ENCODE results near the gene AP3B1. TPM values are rescaled to one million over a fixed set of nuclear protein-coding genes. Genes with fewer than 3 reads are reported as not detected.

AP3B1 gene
- total RNA-seq, 4 donors from 2014 or later: 52.6 to 74.3 (median 58.9) TPM

DNA sequence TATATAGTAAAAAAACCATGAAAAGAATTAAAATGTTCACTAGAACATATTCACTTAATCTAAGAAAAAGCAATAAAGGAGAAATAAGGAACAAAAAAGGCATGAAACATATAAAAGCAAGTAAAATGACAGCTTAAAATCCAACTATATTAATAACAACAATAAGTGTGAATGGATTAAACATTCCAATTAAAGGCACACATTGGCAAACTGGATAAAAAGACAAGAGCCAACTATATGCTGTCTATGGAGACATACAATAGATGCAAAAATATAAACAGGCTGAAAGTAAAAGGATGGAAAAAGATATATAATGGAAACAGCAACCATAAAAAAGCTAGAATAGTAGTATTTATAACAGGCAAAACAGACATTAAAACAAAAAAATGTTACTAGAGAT, 70.1 kb downstream of the AP3B1 start:
- H3K4me1 ChIP-seq: no peaks in the 10 kb centered on the region
- no peaks in the 10 kb centered on the region for H3K27me3 ChIP-seq
- TF ChIP-seq POLR2A (IDR thresholded peaks at IDR 0.05): no peak
- no peak for TF ChIP-seq CTCF (IDR thresholded peaks at IDR 0.05)
- H3K4me3 ChIP-seq: no peak overlapping the region
- no peak overlapping the region for H3K27ac ChIP-seq
- peaks cover 0 to 28% (median 0%) of the 10 kb centered on the region in 3 donors for H3K36me3 ChIP-seq
- H3K9me3 ChIP-seq: no peaks in the 10 kb centered on the region
- no peak for DNase-seq

DNA sequence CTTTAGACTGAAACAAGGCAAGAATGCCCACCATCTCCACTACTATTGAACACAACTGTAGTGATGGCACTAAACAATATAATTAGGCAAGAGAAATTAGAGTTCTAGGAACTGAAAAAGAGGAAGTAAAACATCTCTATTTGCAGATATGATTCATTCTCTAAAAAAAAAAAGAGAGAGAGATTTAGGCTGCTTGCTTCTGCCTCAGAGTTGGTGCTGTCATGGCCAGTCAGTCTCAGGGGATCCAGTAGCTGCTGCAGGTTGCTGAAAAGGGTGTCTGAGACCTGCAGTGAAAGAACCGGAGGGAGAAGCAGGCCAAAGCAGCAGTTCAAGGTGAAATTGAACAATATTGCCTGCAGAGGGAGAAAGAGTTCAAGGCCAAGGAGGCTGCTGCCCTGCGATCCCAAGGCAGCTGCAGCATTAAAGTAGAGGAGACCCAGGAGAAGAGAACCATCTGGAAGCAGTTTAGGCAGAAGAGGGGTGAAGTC, 72.5 kb downstream of the AP3B1 start:
- H3K27me3 ChIP-seq: no peaks in the 10 kb centered on the region
- H3K27ac ChIP-seq: no peak overlapping the region
- no peak overlapping the region for H3K4me3 ChIP-seq
- no peaks in the 10 kb centered on the region for H3K4me1 ChIP-seq
- TF ChIP-seq CTCF (IDR thresholded peaks at IDR 0.05) (no peak), POLR2A (IDR thresholded peaks at IDR 0.05) (no peak)
- H3K9me3 ChIP-seq: no peaks in the 10 kb centered on the region
- H3K36me3 ChIP-seq: peaks cover 0 to 23% (median 0%) of the 10 kb centered on the region in 3 donors
- peak in 2 of 3 donors; percentile 51 to 66 for DNase-seq

DNA sequence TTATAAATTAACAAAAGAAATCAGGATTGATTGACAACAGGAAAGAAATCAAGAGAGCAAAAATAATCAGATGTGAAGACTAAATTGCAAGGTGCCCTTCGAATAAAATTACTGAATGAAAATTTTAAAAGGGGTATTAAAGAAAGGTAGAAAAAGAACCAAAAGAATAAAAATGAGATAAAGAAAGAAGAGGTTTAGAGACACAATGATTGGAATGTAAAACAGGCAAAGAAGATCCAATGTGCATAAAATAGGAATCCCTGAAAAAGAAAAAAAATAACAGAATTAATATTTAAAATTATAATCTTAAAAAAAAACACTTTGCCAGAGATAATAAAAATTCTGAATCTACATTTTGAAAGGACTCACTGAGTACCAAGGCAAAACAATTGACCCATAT, 73.0 kb downstream of the AP3B1 start:
- H3K4me1 ChIP-seq: no peaks in the 10 kb centered on the region
- no peak for DNase-seq
- H3K27me3 ChIP-seq: no peaks in the 10 kb centered on the region
- H3K27ac ChIP-seq: no peak overlapping the region
- TF ChIP-seq CTCF (IDR thresholded peaks at IDR 0.05) (no peak), POLR2A (IDR thresholded peaks at IDR 0.05) (no peak)
- no peak overlapping the region for H3K4me3 ChIP-seq
- peaks cover 0 to 22% (median 0%) of the 10 kb centered on the region in 3 donors for H3K36me3 ChIP-seq
- H3K9me3 ChIP-seq: no peaks in the 10 kb centered on the region

- Histone ChIP-seq H3K27ac (no peak overlapping the region), H3K27me3 (no peaks in the 10 kb centered on the region), H3K4me1 (no peaks in the 10 kb centered on the region), H3K9me3 (no peaks in the 10 kb centered on the region), H3K4me3 (no peak overlapping the region), H3K36me3 (peaks cover 0 to 13% (median 0%) of the 10 kb centered on the region in 3 donors)
- no peak for DNase-seq
- TF ChIP-seq CTCF (IDR thresholded peaks at IDR 0.05): no peak
- no peak for TF ChIP-seq POLR2A (IDR thresholded peaks at IDR 0.05)
These were observed 78.5 kb downstream of the AP3B1 start for GRCh38 chr5:78215972-78216371.

- no peaks in the 10 kb centered on the region for H3K27me3 ChIP-seq
- no peaks in the 10 kb centered on the region for H3K9me3 ChIP-seq
- no peak overlapping the region for H3K4me3 ChIP-seq
- no peak for TF ChIP-seq POLR2A (IDR thresholded peaks at IDR 0.05)
- no peak for TF ChIP-seq CTCF (IDR thresholded peaks at IDR 0.05)
- no peak overlapping the region for H3K27ac ChIP-seq
- DNase-seq: no peak
- H3K4me1 ChIP-seq: no peaks in the 10 kb centered on the region
- peaks cover 0 to 9% (median 0%) of the 10 kb centered on the region in 3 donors for H3K36me3 ChIP-seq
These were observed 78.9 kb downstream of the AP3B1 start for GRCh38 chr5:78215565-78215964.

DNA sequence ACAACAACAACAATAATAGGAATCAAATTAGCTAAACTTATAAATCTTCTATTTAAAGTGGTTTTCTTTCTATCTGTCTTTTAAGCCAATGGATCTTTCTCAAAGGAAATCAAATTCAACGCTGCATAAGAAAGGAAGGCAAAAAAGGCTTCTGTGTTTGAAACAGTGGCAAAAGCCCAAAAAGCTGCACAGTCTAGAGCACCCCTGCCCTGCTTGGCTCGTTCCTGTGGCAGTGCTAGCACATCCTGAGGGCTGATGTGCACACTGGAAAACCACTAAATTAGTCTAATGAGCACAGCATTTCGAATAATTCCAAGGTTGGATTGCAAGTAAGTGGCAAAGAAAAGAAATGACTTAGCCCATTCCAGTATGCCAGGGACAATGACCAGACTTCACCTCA, 80.7 kb downstream of the AP3B1 start:
- no peak overlapping the region for H3K4me3 ChIP-seq
- H3K36me3 ChIP-seq: peaks cover 0 to 8% (median 0%) of the 10 kb centered on the region in 3 donors
- H3K27me3 ChIP-seq: no peaks in the 10 kb centered on the region
- no peak for TF ChIP-seq CTCF (IDR thresholded peaks at IDR 0.05)
- TF ChIP-seq POLR2A (IDR thresholded peaks at IDR 0.05): no peak
- H3K4me1 ChIP-seq: no peaks in the 10 kb centered on the region
- H3K27ac ChIP-seq: no peak overlapping the region
- no peak for DNase-seq
- no peaks in the 10 kb centered on the region for H3K9me3 ChIP-seq

All from Peyer's patch (tissue), 4 donors.